Osteocyte (in vitro differentiated cells): ENCODE results near the gene CYP26B1. TPM values are rescaled to one million over a fixed set of nuclear protein-coding genes. Genes with fewer than 3 reads are reported as not detected.

ENCODE experiments used
- DNase-seq: peaks from one replicate; pipeline ENCODE4 v3.0.0; 2021; ENCODE audit warnings: mixed read lengths; ENCODE audit not compliant: unreplicated experiment; ENCODE audit errors: extremely low spot score
- H3K27ac Mint-ChIP-seq: one replicate; pipeline ENCODE4 v1.8.0; 2021; ENCODE audit warnings: mild to moderate bottlenecking, mixed read lengths; ENCODE audit not compliant: unreplicated experiment
- H3K27me3 Mint-ChIP-seq: one replicate; pipeline ENCODE4 v1.8.0; 2021; ENCODE audit warnings: mixed read lengths; ENCODE audit not compliant: unreplicated experiment
- H3K36me3 Mint-ChIP-seq: one replicate; pipeline ENCODE4 v1.8.0; 2021; ENCODE audit warnings: mixed read lengths; ENCODE audit not compliant: unreplicated experiment
- H3K4me1 Mint-ChIP-seq: one replicate; pipeline ENCODE4 v1.8.0; 2021; ENCODE audit warnings: mixed read lengths; ENCODE audit not compliant: unreplicated experiment
- H3K4me3 Mint-ChIP-seq: one replicate; pipeline ENCODE4 v1.8.0; 2021; ENCODE audit warnings: mild to moderate bottlenecking, moderate library complexity, mixed read lengths; ENCODE audit not compliant: unreplicated experiment
- H3K9me3 Mint-ChIP-seq: one replicate; pipeline ENCODE4 v1.8.0; 2021; ENCODE audit warnings: mixed read lengths; ENCODE audit not compliant: unreplicated experiment
- CTCF ChIP-seq: fragments of 200-600 bp; sonication (generic); IDR thresholded peaks from 2 replicates; pipeline ENCODE4 v1.5.0; 2021; ENCODE audit warnings: antibody characterized with exemption, mild to moderate bottlenecking, moderate library complexity
- total RNA-seq: library from RNA; stranded (reverse); gene quantifications from 2 replicates; pipeline ENCODE4 v1.2.1, GENCODE V29; 2021

Gene CYP26B1
- total RNA-seq, 1 donor from 2014 or later = 1.3 TPM

DNA sequence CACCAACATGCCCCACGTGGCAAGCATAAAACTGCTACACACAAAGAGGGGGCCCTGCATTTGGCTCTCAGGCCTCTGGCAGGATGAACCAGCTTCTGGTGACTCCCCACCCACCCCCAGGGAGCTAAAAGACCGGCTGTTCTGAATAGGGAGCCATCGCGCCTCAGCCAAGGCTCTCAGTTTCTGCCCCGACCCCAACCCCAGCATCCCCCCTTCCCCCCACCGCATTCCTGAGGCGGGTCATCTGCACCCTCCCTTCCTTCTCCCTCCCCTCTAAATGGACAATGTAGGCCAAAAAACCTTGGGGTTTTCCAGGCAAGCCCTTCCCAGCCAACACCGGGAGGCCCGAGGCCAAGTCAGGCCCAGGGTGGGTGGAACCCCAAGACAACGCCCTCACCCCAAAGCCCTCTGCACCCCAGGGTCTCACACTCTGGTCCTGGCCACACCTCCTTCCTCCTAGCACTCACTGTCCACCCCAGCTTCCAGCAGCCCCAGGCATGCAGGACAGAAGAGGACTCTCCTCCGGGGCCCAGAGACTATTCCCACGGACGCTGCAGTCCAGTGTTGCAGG is 5.7 kb downstream of the CYP26B1 start:
- Mint-ChIP-seq H3K4me1 (peaks cover 37% of the 10 kb centered on the region), H3K9me3 (no peaks in the 10 kb centered on the region), H3K27ac (no peak overlapping the region), H3K36me3 (peaks cover 3% of the 10 kb centered on the region), H3K4me3 (no peak overlapping the region), H3K27me3 (peaks cover 26% of the 10 kb centered on the region)
- peak; percentile 75 for DNase-seq
- no peak for TF ChIP-seq CTCF

DNA sequence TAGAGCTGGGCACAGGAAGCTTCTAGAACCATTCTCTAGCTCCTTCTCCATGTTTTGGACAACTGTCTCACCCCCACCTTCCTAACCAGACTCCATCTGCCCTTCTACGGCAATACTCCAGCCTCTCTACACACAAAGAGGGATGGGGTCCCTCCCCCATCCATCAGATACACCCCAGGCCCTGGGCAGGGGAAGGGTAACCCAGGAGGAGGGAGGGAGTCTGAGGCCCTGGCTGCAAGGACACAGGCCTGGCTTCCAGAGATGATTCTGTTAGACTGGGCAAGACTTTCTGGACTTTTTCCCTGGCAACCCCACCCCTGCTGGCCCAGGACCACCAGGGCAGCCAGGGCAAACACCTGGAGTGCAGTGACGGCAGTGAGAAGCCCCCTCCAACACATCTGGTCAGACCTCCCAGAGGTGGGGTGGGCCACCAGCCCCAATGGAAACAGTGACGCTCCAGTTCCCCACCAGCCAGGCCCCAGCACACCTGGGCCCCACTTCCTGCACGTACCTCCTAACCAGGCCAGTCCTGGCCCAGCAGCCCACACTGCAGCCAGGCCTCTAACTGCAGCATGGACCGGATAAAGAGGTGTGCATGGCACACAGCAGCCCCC is 6.5 kb downstream of the CYP26B1 start:
- peaks cover 31% of the 10 kb centered on the region for H3K4me1 Mint-ChIP-seq
- peaks cover 18% of the 10 kb centered on the region for H3K27me3 Mint-ChIP-seq
- no peak overlapping the region for H3K4me3 Mint-ChIP-seq
- TF ChIP-seq CTCF = no peak
- no peak overlapping the region for H3K27ac Mint-ChIP-seq
- no peaks in the 10 kb centered on the region for H3K9me3 Mint-ChIP-seq
- DNase-seq = peak; percentile 72
- H3K36me3 Mint-ChIP-seq = no peaks in the 10 kb centered on the region

GRCh38 chr2:72140621-72140960 is 7.1 kb downstream of the CYP26B1 start:
- no peak overlapping the region for H3K27ac Mint-ChIP-seq
- H3K4me1 Mint-ChIP-seq = peaks cover 26% of the 10 kb centered on the region
- no peaks in the 10 kb centered on the region for H3K36me3 Mint-ChIP-seq
- H3K27me3 Mint-ChIP-seq = peaks cover 12% of the 10 kb centered on the region
- no peaks in the 10 kb centered on the region for H3K9me3 Mint-ChIP-seq
- DNase-seq = no peak
- TF ChIP-seq CTCF = no peak
- no peak overlapping the region for H3K4me3 Mint-ChIP-seq

DNA sequence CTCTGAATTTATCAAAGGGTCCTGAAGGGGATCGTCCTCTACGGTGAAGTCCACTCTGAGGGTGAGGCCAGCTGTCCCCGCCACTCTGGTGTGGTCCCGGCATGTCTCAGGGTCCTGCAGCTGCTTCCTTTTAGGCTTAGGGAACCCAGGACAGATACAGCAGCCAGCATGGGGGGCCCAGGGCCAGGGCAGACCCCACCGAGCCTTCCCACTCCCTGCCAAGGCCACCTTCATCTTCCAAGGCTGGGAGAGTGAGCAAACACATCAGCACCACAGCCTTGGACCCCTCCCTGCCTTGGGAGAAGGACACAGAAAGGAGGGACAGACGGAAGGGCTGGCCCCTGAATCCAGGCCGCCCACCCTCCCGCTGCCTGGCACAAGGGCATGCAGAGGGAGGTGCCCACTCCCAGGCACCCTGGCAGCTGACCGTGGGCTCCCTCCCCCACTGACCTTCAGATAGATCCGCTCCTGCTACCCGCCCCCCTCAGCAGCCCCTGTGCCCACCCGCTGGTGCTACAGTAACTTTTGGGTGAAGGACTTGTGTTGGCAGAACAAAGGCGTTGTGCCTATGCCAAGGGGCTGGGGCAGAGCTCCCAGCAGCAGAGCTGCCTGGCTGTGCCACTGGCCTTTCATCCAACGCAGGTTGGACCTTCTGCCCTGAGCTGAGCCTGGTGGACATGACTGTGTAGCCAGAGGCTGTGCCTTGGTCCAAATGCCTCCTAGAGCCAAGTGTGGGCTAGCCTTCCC is 7.6 kb downstream of the CYP26B1 start:
- H3K9me3 Mint-ChIP-seq = no peaks in the 10 kb centered on the region
- no peak overlapping the region for H3K4me3 Mint-ChIP-seq
- no peak overlapping the region for H3K27ac Mint-ChIP-seq
- peaks cover 22% of the 10 kb centered on the region for H3K4me1 Mint-ChIP-seq
- H3K27me3 Mint-ChIP-seq = peaks cover 9% of the 10 kb centered on the region
- DNase-seq = peak; percentile 77
- TF ChIP-seq CTCF = no peak
- H3K36me3 Mint-ChIP-seq = no peaks in the 10 kb centered on the region

DNA sequence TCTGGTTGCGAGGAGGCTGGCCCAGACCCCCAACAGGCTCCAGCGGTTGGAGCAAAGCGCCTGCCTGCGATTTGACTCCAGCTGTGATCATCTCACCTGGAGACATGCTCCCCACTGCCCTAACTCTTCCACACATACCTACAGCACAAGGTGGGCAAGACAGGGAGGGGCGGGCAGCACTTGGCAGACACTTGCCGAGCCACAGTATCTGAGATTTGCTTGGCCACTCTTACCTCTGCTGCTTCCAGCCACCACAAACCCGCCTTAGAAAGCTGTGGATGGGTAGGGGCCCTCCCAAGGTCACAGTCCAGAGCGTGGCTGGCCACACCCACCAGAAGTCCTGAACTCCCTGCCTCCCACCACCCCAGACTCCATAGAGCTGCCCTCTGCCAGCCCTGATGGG is 8.2 kb downstream of the CYP26B1 start:
- Mint-ChIP-seq H3K27ac (no peak overlapping the region), H3K4me3 (no peak overlapping the region), H3K36me3 (no peaks in the 10 kb centered on the region), H3K4me1 (peaks cover 21% of the 10 kb centered on the region), H3K27me3 (peaks cover 8% of the 10 kb centered on the region), H3K9me3 (no peaks in the 10 kb centered on the region)
- TF ChIP-seq CTCF = no peak
- DNase-seq = peak; percentile 76
